LNCAP (cell line): ENCODE results near the gene PEX12.

Experiments used
- TF ChIP-seq, protein P1 (sequence below): fragments of 450-650 bp; IDR thresholded peaks from 2 replicates; pipeline ENCODE4 v1.5.1; 2017; ENCODE audit warnings: mild to moderate bottlenecking

PEX12 gene

DNA sequence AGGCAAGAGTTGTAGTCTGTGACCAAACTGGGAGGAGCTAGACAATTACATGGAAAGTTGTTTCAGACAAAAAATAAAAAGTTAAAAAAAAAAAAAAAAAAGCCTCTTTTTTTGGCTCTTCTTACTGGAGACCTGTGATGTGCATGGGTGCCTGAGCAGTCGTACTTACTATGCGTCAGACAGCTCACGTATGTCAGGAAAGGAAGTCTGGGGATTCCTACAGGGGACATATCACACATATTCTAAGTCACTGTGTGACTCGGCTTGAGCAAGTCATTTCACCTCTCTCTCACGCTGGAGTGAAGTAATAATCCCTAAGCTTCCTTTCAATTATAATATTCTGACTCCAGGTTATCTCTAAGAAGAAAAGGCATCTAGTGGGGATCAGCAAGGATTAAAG lies 23.7 kb downstream of the PEX12 start:
- TF ChIP-seq, protein P1, sequence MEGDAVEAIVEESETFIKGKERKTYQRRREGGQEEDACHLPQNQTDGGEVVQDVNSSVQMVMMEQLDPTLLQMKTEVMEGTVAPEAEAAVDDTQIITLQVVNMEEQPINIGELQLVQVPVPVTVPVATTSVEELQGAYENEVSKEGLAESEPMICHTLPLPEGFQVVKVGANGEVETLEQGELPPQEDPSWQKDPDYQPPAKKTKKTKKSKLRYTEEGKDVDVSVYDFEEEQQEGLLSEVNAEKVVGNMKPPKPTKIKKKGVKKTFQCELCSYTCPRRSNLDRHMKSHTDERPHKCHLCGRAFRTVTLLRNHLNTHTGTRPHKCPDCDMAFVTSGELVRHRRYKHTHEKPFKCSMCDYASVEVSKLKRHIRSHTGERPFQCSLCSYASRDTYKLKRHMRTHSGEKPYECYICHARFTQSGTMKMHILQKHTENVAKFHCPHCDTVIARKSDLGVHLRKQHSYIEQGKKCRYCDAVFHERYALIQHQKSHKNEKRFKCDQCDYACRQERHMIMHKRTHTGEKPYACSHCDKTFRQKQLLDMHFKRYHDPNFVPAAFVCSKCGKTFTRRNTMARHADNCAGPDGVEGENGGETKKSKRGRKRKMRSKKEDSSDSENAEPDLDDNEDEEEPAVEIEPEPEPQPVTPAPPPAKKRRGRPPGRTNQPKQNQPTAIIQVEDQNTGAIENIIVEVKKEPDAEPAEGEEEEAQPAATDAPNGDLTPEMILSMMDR = no peak

DNA sequence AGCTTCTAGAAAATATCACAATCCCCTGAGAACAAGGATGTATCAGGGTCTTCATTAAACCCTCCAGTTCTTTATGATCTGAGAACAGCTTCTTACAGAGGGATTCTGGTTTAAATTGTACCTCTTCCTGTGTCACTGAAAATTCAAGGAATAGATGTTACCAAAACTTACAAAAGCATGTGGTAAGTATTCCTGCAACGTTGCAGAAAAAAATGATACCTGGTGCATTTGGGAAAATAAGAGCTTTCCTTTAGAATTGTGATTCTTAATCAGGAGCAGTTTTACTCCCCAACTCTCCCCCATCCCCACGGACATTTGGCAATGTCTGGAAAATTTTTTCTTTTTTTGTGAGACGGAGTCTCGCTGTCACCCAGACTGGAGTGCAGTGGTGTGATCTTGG lies 25.1 kb downstream of the PEX12 start:
- TF ChIP-seq, protein P1 = no peak

DNA sequence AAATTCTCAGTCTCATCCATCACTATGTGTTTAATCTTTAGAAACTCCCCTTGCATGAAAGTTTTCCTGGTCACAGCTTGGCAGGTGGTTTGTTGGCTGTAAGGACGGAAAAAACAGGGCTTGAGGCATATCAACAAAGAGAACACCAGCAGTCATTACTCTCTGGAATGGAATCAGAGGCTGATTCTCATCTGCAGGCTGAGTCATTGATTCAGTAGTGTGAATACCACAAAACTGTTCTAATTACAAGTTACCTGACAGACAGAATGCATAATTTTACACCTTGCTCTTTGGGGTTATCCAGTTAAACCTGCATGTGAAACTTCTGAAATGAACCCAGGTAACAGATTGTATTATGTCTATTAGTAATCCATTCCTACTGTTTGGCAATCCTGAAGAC lies 29.4 kb downstream of the PEX12 start:
- TF ChIP-seq, protein P1 = no peak

DNA sequence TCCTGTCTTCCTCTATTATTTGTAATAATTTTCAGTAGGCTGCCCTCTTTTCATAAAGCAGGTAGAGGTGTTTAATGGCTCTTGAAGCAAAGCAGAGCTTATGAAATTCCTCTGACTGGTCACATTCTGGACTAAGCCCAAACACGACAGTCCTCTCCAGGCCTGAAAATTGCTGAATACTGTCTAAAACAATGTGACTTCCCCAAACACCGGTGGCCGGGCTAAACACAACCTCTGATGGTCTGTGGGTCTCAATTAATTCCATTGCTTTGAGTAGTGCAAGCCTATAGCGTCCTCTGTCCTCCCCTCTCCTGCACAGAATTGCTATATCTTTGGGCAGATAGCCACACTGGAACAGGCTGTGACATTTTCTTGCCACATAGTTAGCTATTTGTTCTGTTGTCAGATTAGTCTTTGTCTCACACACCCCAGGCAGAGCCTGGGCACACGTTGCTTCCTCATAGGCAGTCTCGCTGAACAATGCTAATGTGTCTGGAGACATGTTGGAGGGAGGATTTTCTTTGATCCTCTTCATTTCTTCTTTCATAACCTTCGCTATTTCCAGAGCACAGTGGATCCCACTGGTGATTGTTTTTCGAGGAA lies 30.1 kb downstream of the PEX12 start:
- TF ChIP-seq, protein P1 = no peak

DNA sequence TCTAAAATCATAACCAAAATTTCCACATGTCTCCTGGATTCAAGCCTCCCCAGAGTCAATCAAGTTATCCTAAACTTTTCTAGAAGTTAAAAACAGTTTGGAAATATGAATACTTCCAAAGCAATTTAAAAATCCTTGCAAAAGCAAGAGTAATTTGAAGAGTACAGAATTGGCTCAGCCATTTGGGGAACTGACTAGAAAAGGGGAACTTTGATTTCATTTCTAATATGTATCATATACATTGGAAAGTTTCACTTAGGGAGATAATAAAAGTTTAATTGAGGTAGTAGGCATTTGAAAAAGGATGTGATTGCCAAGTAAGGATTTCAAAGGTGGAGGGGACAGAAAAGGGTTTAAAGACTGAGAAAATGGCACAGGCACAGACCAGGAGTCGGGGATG lies 31.9 kb downstream of the PEX12 start:
- TF ChIP-seq, protein P1 = no peak

DNA sequence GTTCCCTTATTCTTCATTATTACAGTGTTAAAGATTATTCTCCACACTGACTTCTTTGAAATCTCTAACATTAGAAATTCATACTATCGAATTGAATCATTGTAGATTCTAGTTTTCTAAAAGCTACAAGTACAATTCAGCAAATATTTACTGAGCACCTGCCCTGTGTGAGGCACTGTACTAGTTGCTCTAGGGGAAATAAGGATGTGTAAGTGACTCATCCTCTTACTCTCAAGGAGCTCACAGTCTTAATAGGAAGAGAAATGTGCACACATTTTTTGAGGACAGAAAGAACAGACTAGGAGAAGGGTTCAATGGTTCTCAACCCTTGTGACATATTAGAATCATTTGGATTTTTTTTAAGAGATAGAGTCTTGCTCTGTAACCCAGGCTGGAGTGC lies 33.2 kb downstream of the PEX12 start:
- TF ChIP-seq, protein P1 = no peak

DNA sequence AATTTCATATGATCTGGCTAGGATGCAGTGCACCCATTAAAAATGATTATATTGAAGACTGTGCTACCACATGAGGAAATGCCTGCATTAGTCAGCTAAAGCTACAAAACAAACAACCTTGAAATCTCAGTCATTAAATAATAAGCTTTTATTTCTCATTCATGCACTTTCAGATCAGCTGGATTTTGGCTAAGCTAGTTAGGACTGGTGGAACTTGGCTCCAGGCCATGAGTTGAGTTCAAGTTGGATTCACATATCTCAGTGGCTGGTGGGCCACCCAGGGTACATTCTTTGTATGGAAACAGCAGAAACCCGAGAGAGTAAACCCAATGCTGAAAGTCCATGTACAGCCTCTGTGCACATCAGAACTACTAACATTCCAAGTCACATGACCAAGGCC lies 34.5 kb downstream of the PEX12 start:
- TF ChIP-seq, protein P1 = no peak

DNA sequence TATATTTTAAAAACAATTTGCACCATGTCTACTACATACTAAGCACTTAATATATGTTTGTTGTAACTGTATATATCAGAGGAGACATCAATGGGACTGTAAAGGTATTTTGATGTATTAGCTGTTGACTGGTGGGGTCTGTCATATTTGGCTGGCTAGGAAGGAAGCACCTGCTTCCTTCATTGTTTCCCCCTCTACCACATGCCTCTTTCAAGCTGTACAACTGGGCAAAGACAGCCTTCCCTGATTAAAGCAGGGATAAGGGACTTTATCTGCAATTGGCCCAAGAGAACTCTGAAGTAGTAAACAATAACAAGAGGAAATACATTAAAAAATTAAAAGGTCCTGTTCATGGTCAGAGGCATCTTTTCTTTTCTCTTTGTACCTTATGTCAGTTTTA lies 35.4 kb downstream of the PEX12 start:
- TF ChIP-seq, protein P1 = no peak
